Purkinje cell (primary cell): ENCODE results near the gene TNFRSF21. TPM values are rescaled to one million over a fixed set of nuclear protein-coding genes. Genes with fewer than 3 reads are reported as not detected.

Source experiments
- polyA plus RNA-seq: library from polyadenylated mRNA; unstranded; fragments of >200 nt; fragmentation: Nextera tagmentation; gene quantifications from 2 replicates; pipeline ENCODE4 v1.2.1, GENCODE V29; 2014

Gene TNFRSF21, protein sequence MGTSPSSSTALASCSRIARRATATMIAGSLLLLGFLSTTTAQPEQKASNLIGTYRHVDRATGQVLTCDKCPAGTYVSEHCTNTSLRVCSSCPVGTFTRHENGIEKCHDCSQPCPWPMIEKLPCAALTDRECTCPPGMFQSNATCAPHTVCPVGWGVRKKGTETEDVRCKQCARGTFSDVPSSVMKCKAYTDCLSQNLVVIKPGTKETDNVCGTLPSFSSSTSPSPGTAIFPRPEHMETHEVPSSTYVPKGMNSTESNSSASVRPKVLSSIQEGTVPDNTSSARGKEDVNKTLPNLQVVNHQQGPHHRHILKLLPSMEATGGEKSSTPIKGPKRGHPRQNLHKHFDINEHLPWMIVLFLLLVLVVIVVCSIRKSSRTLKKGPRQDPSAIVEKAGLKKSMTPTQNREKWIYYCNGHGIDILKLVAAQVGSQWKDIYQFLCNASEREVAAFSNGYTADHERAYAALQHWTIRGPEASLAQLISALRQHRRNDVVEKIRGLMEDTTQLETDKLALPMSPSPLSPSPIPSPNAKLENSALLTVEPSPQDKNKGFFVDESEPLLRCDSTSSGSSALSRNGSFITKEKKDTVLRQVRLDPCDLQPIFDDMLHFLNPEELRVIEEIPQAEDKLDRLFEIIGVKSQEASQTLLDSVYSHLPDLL
- polyA plus RNA-seq = 73.4 and 82.4 TPM in 2 replicates

DNA sequence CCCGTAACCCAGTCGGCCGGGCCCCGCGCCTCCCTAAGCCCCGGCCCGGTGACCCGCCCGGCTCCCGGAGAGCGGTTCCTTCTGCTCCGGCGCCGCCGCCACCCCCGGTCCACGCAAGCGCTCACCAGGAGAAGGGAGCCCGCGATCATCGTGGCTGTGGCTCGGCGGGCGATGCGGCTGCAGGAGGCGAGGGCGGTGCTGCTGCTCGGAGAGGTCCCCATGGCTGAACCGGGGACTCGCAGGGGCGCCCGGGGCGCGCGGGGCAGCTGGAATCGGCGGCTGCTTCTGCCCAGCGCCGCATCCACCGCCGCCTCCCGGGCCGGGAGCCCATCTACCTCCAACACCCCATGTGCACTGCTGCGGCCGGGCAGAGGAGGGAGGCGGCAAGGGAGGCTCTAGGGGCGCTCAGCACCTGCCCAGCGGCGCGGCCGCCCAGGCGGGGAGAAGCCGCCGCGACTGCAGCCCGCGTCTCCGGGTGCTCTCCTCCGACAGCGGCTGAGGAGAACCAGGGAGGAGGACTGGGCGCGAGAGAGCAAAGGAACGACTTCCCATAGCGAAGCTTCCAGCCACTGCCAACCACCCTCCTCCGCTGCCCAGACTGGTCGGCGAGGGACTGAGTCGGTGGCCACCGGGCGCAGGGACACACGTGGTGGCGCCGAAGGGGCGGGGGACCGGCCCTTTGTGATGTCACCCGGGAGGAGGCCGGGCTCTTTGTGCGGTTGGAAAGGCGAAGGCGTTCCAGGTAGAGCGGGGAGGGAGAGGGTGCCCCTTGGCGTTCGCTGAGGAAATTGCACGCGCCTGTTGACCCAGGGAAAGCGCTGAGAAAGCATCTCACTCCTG is at the start of gene TNFRSF21:
TSS of gene TNFRSF21 (minus strand) at position 615 of the 840 bp plus-strand sequence. CDS start at position 221, 394 bp downstream.

Other genes starting within 250 kb of the TNFRSF21 start
- gene CD2AP, start 167.9 kb upstream of the TNFRSF21 start, polyA plus RNA-seq = 4.2 and 5.1 TPM in 2 replicates